ENCODE results near the gene RABEP1. TPM values are rescaled to one million over a fixed set of nuclear protein-coding genes. Genes with fewer than 3 reads are reported as not detected.

Gene RABEP1
- polyA plus RNA-seq, 1 experiment = 46.9 TPM

DNA sequence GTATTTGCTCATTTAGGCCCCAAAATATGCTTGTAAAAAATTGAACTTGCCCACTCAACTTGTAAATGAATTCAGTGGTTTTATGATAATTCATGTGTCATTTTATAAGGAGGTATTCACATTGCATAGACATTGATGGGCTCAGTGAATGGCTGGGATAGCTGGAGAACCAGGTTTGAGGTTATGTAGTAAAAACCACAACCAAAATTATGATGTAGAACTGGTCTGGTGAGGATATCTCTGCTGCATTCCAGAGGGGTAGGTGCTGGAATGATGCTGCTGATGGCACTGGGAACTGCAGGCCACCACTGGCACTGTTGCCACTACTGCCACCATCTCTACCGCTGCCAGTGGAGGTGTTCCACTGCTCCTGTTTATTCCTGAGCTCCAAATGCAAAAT is 21.5 kb upstream of the RABEP1 start:
- H3K27ac ChIP-seq (ENCODE audit: low read depth, low read length) = no peak overlapping the region

DNA sequence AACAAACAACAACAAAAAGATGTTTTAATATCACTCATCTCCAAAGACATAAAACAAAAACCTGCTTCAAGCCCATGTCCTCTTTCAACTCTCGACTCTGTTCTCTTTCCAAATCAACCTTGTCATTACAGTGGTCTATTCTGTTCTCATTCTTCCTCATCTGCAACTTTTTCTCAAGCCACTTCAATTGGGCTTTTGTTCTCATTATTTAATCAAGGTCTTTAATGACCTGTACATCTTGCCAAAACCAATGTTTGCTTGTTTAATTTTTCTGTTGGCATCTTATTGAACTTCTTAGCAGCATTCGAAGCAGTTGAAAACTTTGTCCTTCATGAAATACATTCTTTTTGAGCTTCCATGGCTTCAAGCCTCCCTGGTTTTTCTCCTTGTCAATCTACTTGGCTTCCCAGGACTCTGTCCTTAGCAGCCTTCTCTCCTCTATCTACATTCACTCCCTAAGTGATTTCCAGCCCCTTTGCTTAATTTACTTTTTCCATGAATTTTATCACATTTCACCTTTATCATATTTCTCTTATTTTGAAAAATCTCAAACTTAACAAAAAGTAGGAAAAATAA is 19.6 kb upstream of the RABEP1 start:
- CTCF ChIA-PET = interaction anchor here (0.6 kb wide), 1 partner anchor 12 kb away, joined by 3 read pairs; no protein-coding TSS in a partner anchor
- POLR2A ChIA-PET = no interaction called here
- Histone ChIP-seq H3K4me3 (ENCODE audit: low read depth, low read length) (no peak overlapping the region), H3K27me3 (ENCODE audit: control insufficient read depth, insufficient read depth, low read length) (peaks cover 3% of the 10 kb centered on the region), H3K27ac (ENCODE audit: low read depth, low read length) (no peak overlapping the region), H3K9me3 (ENCODE audit: control insufficient read depth, insufficient read depth, low read length) (no peaks in the 10 kb centered on the region; the same call in 1 of the 2 replicates)
- no peak for TF ChIP-seq CTCF (IDR thresholded peaks at IDR 0.05; ENCODE audit: low read depth, low read length)
- no peak for DNase-seq (ENCODE audit: low read depth, low spot score)

More for the DNA sequence above, 21.5 kb upstream of the RABEP1 start:
- TF ChIP-seq CTCF (IDR thresholded peaks at IDR 0.05; ENCODE audit: low read depth, low read length) = no peak
- no peak overlapping the region for H3K4me3 ChIP-seq (ENCODE audit: low read depth, low read length)
- DNase-seq (ENCODE audit: low read depth, low spot score) = no peak
- ChIA-PET CTCF (interaction anchor here (0.5 to 1.2 kb wide), 2 partner anchors 10 to 23 kb away, joined by 3 to 7 read pairs; no protein-coding TSS in a partner anchor), POLR2A (interaction anchor here (0.7 kb wide), 1 partner anchor 19 kb away, joined by 7 read pairs; no protein-coding TSS in a partner anchor)
- H3K27me3 ChIP-seq (ENCODE audit: control insufficient read depth, insufficient read depth, low read length) = peaks cover 3% of the 10 kb centered on the region
- no peaks in the 10 kb centered on the region for H3K9me3 ChIP-seq (ENCODE audit: control insufficient read depth, insufficient read depth, low read length)

DNA sequence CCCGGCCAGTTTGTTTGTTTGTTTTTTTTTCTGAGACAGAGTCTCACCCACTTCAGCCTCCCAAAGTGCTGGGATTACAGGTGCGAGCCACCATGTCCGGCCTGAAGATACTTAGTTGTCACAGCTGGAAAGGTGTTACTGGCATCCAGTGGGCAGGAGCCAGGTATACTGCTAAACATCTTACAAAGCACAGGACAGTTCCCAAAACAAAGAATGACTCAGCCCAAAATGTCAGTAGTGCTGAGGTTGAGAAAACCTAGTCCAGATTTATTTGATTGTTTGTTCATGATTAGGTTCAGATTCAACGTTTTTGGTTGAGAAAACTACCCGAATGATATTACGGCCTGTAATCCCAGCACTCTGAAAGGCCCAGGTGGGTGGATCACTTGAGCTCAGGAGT is 18.6 kb upstream of the RABEP1 start:
- Histone ChIP-seq H3K27ac (ENCODE audit: low read depth, low read length) (no peak overlapping the region), H3K4me3 (ENCODE audit: low read depth, low read length) (no peak overlapping the region), H3K9me3 (ENCODE audit: control insufficient read depth, insufficient read depth, low read length) (no peaks in the 10 kb centered on the region; the same call in 1 of the 2 replicates), H3K27me3 (ENCODE audit: control insufficient read depth, insufficient read depth, low read length) (no peaks in the 10 kb centered on the region)
- TF ChIP-seq CTCF (IDR thresholded peaks at IDR 0.05; ENCODE audit: low read depth, low read length) = no peak
- no peak for DNase-seq (ENCODE audit: low read depth, low spot score)
- CTCF ChIA-PET = no interaction called here
- POLR2A ChIA-PET = no interaction called here

- DNase-seq (ENCODE audit: low read depth, low spot score) = no peak
- CTCF ChIA-PET = interaction anchor here (0.6 to 1.8 kb wide), 2 partner anchors 175 to 1629 kb away, joined by 3 to 6 read pairs; partner anchors contain the start of gene C1QBP
- Histone ChIP-seq H3K27ac (ENCODE audit: low read depth, low read length) (no peak overlapping the region), H3K27me3 (ENCODE audit: control insufficient read depth, insufficient read depth, low read length) (no peaks in the 10 kb centered on the region), H3K4me3 (ENCODE audit: low read depth, low read length) (no peak overlapping the region), H3K9me3 (ENCODE audit: control insufficient read depth, insufficient read depth, low read length) (no peaks in the 10 kb centered on the region; the same call in 1 of the 2 replicates)
- no peak for TF ChIP-seq CTCF (IDR thresholded peaks at IDR 0.05; ENCODE audit: low read depth, low read length)
- POLR2A ChIA-PET = interaction anchor here (0.7 kb wide), 1 partner anchor 186 kb away, joined by 7 read pairs; the partner anchor contains the start of gene ZFP3
Measured at GRCh38 chr17:5264893-5265292, 17.2 kb upstream of the RABEP1 start.

DNA sequence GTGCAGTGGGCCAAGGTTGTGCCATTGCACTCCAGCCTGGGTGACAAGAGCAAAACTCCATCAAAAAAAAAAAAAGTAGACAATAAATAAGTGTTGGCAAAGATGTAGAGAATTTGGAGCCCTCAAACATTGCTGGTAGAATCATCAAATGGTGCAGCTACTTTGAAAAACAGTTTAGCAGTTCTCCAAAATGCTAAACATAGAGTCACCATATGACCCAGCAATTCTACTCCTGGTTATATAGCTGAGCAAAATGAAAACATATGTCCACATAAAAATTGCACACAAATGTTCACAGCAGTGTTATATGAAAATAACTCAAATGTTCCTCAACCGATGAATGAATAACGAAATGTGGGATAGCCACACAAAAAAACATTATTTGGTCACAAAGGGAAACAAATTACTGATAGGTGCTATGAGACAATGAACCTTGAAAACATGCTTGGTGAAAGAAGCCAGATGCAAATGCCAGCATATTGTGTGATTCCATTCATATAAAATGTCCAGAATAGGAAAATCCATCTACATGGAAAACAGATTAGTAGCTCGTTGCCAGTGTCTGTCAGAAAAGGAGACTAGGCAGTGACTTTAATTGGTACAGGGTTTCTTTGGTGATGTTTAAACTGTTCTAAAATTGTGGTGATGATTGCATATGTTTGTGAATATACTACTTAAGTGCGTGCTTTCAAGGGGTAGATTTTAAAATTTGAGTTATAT is 12.7 kb upstream of the RABEP1 start:
- Histone ChIP-seq H3K27ac (ENCODE audit: low read depth, low read length) (no peak overlapping the region), H3K9me3 (ENCODE audit: control insufficient read depth, insufficient read depth, low read length) (no peaks in the 10 kb centered on the region; the same call in 1 of the 2 replicates), H3K4me3 (ENCODE audit: low read depth, low read length) (no peak overlapping the region), H3K27me3 (ENCODE audit: control insufficient read depth, insufficient read depth, low read length) (no peaks in the 10 kb centered on the region)
- CTCF ChIA-PET = interaction anchor here (0.7 kb wide), 2 partner anchors 139 to 856 kb away, joined by 3 read pairs; no protein-coding TSS in a partner anchor
- POLR2A ChIA-PET = interaction anchor here (0.8 kb wide), 1 partner anchor 833 kb away, joined by 9 read pairs; no protein-coding TSS in a partner anchor
- no peak for TF ChIP-seq CTCF (IDR thresholded peaks at IDR 0.05; ENCODE audit: low read depth, low read length)
- no peak for DNase-seq (ENCODE audit: low read depth, low spot score)

Data from AG04450 (cell line).